ENCODE results near the gene GNAI1.

The GNAI1 gene

DNA sequence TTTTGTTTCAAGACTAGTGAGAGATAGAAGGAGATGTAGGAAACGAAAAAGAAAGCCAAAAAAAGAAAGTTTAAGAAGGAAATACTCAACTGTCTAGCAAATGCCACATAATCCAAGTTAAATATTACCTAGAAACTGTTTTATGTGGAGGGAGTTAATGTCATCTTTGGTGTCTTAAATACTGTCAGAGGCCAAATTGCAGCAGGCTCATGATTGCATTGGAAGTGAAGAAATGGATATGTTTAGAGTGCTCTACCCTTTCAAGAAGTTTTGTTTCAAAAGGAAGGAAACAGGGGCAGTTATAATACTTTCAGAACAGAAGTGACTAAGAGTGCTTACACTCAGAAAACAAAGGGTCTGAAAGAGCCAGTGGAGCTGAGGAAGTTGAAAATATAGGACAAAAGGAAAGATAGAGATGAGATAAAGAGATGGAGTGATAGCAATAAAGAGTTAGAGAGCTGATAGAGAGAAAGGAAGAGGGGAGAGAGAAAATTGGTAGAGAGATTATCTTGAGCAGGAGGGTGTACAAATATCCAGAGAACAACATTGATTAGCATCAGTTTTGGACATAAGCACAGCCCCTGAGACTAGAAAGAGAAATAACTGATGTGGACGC is 28.0 kb upstream of the GNAI1 start:
- no peaks in the 10 kb centered on the region for H3K27me3 ChIP-seq (replicated peaks; ENCODE audit: control insufficient read depth, insufficient read depth, low read length)
- TF ChIP-seq, protein P1, sequence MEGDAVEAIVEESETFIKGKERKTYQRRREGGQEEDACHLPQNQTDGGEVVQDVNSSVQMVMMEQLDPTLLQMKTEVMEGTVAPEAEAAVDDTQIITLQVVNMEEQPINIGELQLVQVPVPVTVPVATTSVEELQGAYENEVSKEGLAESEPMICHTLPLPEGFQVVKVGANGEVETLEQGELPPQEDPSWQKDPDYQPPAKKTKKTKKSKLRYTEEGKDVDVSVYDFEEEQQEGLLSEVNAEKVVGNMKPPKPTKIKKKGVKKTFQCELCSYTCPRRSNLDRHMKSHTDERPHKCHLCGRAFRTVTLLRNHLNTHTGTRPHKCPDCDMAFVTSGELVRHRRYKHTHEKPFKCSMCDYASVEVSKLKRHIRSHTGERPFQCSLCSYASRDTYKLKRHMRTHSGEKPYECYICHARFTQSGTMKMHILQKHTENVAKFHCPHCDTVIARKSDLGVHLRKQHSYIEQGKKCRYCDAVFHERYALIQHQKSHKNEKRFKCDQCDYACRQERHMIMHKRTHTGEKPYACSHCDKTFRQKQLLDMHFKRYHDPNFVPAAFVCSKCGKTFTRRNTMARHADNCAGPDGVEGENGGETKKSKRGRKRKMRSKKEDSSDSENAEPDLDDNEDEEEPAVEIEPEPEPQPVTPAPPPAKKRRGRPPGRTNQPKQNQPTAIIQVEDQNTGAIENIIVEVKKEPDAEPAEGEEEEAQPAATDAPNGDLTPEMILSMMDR (IDR thresholded peaks at IDR 0.05; ENCODE audit: insufficient read depth, low read length, poor library complexity, severe bottlenecking): no peak
- no peak overlapping the region for H3K4me3 ChIP-seq (replicated peaks; ENCODE audit: low read depth, low read length)
- no peak for DNase-seq (ENCODE audit: extremely low read depth, insufficient read length)
- H3K36me3 ChIP-seq (ENCODE audit: control insufficient read depth, insufficient read depth, low read length): no peaks in the 10 kb centered on the region

DNA sequence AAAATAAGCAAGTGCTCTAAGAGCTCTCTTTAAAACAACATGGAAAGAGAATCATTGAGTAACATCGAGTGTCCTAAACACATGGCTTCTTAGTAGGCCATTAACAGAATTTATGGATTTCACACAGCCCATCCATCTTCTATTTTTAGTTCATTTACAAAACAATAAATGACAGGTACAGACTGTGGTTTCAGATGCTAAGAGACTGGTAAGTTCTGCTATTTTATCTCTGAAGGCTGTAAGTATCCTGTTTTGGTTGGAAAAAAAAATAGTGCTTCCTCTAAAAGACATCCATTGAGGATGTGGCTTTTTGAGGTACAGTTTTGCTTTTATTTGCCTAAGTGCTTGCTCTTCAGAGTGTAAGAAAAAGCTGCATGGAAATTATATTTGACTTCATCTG is 27.4 kb upstream of the GNAI1 start:
- no peak for DNase-seq (ENCODE audit: extremely low read depth, insufficient read length)
- Histone ChIP-seq H3K36me3 (ENCODE audit: control insufficient read depth, insufficient read depth, low read length) (no peaks in the 10 kb centered on the region), H3K4me3 (replicated peaks; ENCODE audit: low read depth, low read length) (no peak overlapping the region), H3K27me3 (replicated peaks; ENCODE audit: control insufficient read depth, insufficient read depth, low read length) (no peaks in the 10 kb centered on the region)
- TF ChIP-seq, protein P1 (IDR thresholded peaks at IDR 0.05; ENCODE audit: insufficient read depth, low read length, poor library complexity, severe bottlenecking): no peak

DNA sequence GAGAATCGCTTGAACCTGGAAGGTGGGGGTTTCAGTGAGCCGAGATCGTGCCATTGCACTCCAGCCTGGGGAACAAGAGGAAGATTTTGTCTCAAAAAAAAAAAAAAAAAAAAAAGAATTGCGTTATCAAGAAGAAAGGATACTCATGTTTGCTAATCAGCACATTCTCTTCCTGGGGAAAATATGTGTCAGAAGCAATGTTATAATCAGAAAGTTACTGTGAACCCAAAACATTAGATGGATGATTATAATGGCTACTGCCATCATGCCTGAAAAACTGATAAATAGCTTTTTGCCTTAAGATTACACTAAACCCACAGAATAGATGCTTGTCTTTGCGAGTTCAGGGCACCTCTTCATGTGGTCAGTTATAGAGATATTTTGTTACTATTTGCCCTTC is 24.3 kb upstream of the GNAI1 start:
- no peak for DNase-seq (ENCODE audit: extremely low read depth, insufficient read length)
- Histone ChIP-seq H3K27me3 (replicated peaks; ENCODE audit: control insufficient read depth, insufficient read depth, low read length) (no peaks in the 10 kb centered on the region), H3K36me3 (ENCODE audit: control insufficient read depth, insufficient read depth, low read length) (no peaks in the 10 kb centered on the region), H3K4me3 (replicated peaks; ENCODE audit: low read depth, low read length) (no peak overlapping the region)
- TF ChIP-seq, protein P1 (IDR thresholded peaks at IDR 0.05; ENCODE audit: insufficient read depth, low read length, poor library complexity, severe bottlenecking): no peak

DNA sequence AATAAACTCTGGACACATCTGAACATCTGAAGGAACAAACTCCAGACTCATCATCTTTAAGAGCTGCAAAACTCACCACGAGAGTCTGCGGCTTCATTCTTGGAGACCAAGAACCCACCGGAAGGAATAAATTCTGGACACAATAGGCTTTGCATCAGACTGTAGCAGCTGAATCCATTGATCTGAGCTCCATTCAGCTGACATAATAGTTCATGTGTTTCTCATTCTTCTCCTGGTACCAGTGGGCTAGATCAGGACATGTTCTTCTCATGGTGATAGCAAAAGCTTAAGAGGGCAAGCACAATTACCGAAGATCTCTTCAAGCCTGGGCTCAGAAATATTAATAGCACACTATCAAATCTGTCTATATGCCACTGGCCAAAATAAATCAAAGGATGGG is 20.5 kb upstream of the GNAI1 start:
- TF ChIP-seq, protein P1 (IDR thresholded peaks at IDR 0.05; ENCODE audit: insufficient read depth, low read length, poor library complexity, severe bottlenecking): no peak
- DNase-seq (ENCODE audit: extremely low read depth, insufficient read length): no peak
- H3K36me3 ChIP-seq (ENCODE audit: control insufficient read depth, insufficient read depth, low read length): no peaks in the 10 kb centered on the region
- no peaks in the 10 kb centered on the region for H3K27me3 ChIP-seq (replicated peaks; ENCODE audit: control insufficient read depth, insufficient read depth, low read length)
- H3K4me3 ChIP-seq (replicated peaks; ENCODE audit: low read depth, low read length): no peak overlapping the region

DNA sequence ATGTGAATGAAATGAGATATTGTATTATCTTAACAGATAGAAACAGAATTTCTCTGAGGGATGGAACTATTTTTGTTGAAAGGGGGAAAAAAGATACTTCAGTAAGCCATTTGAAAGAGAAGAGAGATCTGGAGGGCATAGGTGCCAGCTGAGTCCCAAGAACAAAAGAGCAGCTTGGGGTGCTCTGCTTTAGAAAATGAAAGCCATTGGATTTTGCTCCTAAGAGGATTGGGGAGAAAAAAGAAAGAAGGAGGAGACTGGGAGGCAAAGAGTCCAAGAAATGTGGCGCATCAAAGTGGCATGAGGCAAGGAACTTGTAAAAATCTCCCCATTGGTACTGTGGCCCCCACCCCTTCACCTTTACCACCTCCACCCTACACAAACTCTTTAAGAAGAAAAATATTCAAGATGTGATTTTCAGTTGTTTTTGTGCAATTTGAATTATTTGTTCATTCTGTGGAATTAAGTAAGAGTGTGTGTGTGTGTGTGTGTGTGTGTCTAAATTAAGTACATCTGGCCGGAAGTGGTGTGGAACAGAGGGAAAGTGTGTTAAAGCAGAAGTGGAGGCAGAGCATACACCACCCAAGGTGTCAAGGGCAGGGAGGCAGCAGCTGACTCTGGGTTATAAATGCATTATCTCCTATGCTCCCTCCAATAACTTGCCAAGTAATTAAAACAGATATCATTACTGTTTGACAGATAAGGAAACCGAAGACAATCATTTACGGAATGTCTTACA is 9.9 kb upstream of the GNAI1 start:
- Histone ChIP-seq H3K4me3 (replicated peaks; ENCODE audit: low read depth, low read length) (no peak overlapping the region), H3K27me3 (replicated peaks; ENCODE audit: control insufficient read depth, insufficient read depth, low read length) (no peaks in the 10 kb centered on the region), H3K36me3 (ENCODE audit: control insufficient read depth, insufficient read depth, low read length) (no peaks in the 10 kb centered on the region)
- TF ChIP-seq, protein P1 (IDR thresholded peaks at IDR 0.05; ENCODE audit: insufficient read depth, low read length, poor library complexity, severe bottlenecking): no peak
- DNase-seq (ENCODE audit: extremely low read depth, insufficient read length): no peak

Measured in GM06990 (cell line).